Endometrium (tissue), 2 donors: ENCODE results near the gene COL5A3.

Source experiments
- FAIRE-seq: peaks from 2 replicates; lab custom pipeline; 2012; peaks lifted over from hg19 to GRCh38; lab: Jason Lieb, UNC
- donor health status: control.
- donor health status: control.

COL5A3 gene

DNA sequence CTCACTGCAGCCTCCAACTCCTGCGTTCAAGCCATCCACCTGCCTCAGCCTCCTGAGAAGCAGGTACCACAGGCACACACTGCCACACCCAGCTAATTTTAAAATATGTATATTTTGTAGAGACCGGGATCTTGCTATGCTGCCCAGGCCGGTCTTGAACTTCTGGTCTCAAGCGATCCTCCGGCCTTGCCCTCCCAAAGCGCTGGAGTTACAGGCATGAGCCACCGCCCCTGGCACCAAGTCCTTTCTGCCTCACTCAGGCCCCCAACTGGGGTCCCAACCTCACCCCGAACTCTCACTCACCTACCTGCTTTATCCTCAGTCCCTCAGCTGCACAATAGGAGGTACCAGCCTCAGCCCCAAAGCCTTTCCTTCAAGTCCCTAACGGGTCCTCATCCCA lies 635 bp upstream of the COL5A3 start:
- FAIRE-seq: no peak

- no peak for FAIRE-seq
These were observed 535 bp downstream of the COL5A3 start for GRCh38 chr19:10009714-10010224.

DNA sequence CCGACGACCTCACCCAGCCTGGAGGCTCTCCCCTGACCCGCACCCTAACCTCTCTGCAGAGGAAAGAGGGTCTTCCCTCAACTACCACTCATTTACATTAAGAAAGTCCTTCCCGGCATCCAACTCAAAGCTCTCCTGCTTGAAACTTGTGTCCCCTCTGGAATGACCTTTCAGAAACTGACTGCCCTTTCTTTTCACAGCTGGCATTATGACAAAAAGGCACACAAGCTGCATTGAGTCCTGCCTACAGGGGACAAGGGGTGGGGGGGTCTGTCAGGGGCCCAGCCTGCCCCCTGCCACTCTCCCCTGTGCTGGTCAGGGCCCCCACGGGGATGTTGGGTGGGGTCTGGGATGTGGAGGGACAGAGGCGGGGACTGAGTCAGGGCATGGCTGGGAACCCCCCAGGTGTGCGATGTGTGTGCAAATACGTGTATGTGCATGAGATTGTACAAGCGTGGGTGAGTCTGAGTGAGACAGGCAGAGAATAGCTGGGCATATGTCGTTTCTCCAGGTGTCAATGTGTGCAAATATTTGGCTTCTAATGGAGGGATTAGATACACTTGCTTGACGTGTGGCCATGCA lies 2.0 kb downstream of the COL5A3 start:
- FAIRE-seq: no peak

DNA sequence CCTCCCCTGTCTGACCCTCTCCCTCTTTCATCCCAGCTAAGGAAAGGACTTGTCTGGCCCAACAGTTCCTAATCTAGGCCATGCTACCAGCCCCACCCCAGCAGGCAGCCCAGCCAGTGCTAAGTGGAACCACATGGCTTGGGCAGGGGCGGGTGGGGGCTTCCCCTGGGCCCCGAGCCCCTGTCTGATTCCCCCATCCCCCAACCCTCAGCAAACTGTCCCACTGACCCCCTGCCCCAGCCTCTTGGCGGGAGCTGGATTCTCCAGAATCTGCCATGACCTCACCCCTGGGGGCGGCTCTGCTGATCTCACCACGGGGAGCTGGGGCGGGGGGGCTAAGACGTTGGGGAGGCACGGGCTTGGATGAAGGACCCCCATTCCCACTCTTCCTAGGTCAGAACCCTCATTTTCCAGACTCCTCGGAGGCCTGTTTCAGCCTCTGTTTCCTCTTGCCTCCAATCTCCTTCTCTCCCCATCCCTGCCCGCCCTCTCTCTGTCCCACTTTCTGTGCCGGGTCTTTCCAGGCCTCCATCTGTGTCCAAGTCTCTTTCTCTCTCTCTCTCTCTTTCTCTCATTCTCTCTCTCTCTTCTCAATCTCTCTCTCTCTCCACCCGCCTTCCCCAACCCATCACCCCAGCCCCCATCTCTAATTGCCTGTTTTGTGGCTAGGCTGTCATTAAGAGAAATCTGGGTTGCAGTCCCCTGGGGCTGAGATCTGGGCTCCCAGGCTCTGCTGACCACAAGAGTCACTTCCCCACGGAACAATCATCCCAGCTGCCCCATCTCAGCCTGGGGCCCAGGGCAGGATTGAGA lies 2.7 kb downstream of the COL5A3 start:
- no peak for FAIRE-seq

GRCh38 chr19:10006752-10007323 lies 3.5 kb downstream of the COL5A3 start:
- FAIRE-seq: no peak

- no peak for FAIRE-seq
These were observed 4.0 kb downstream of the COL5A3 start for GRCh38 chr19:10006335-10006708.

DNA sequence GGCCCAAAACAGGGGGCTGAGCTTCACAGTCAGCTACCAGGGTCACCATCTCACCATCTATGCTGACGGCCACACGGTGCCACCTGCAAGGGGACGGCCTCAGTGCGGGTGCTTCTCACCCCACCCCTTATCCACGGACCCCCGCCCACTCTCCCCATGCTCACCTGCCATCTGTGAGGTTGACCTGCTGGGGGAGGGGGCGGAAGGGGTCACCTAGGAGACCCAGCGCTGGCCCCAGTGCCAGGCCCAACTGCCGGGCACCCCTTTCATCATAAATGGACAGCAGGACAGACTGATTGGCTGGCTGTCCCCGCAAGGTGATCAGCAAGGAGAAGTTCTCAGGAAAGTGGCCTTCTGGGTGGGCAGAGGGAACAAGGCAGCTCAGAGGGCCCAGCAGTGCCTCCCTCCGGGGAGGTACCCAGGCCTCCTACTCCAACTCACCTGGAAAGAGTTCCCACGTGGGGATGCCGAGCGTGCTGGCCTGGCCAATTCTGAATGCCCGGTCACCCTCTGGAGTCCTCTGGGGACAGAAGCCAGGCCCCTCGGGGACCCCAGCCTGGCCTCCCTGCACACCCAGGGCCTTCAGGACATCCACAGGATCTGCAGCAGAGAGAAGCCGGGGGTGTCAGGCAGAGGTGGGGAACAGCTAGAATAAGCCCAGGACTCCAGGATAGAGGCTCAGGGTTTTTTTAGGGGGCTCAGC lies 4.5 kb downstream of the COL5A3 start:
- FAIRE-seq: no peak

GRCh38 chr19:10004617-10005016 lies 5.7 kb downstream of the COL5A3 start:
- FAIRE-seq: no peak

- FAIRE-seq: no peak
These were observed 7.0 kb downstream of the COL5A3 start for GRCh38 chr19:10003271-10003670.

DNA sequence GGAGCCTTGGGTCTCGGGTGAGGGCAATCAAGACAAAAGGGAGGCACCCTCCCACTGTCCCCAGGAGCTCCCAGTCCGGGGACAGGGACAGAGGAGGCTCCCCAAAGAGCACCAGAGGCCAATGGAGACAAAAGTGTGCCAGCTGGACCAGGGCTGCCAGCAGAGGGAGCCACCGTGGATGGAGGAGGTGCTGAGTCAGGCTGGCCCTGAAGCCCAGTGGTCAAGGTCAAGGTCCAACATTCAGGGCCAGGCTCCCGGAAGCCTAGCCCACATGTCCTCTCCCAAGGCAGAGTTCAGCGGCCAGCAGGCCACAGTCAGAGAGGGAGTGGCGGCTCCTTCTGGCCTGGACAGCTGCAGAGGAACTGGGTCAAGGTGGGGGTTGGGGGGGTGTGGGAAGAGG lies 8.4 kb downstream of the COL5A3 start:
- no peak for FAIRE-seq

- FAIRE-seq: no peak
These were observed 10.0 kb downstream of the COL5A3 start for GRCh38 chr19:10000171-10000826.

- FAIRE-seq: no peak
These were observed 13.8 kb downstream of the COL5A3 start for GRCh38 chr19:9996541-9996940.

GRCh38 chr19:9995999-9996398 lies 14.3 kb downstream of the COL5A3 start:
- FAIRE-seq: no peak

GRCh38 chr19:9995084-9995483 lies 15.2 kb downstream of the COL5A3 start:
- no peak for FAIRE-seq

GRCh38 chr19:9991425-9992191 lies 18.7 kb downstream of the COL5A3 start:
- FAIRE-seq: no peak

- FAIRE-seq: no peak
These were observed 20.8 kb downstream of the COL5A3 start for GRCh38 chr19:9989504-9989903.

DNA sequence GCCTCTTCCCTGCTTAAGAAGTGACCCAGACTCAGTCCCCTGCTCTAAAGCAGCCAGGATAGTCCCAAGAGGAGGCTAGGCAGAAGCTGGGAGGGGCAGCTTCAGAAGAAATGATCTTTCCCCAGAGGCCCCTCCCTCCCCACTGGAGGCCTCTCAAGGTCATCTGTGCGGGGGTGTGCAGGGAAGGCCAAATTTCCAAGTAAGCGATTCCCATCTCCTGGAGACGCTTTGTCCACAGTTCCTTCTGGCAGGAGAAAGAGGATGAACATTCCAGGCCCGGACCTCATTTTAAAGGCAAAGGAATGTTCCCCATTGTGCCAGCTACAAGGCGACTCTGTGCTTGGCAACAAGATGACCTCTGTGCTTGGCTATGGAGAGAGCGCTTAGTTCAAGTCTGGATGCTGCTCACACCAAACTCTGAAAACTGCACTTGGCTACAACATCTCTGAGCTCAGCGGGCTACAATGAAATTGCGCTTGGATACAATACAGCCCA lies 23.5 kb downstream of the COL5A3 start:
- FAIRE-seq: no peak

- no peak for FAIRE-seq
These were observed 28.7 kb downstream of the COL5A3 start for GRCh38 chr19:9981406-9982260.

DNA sequence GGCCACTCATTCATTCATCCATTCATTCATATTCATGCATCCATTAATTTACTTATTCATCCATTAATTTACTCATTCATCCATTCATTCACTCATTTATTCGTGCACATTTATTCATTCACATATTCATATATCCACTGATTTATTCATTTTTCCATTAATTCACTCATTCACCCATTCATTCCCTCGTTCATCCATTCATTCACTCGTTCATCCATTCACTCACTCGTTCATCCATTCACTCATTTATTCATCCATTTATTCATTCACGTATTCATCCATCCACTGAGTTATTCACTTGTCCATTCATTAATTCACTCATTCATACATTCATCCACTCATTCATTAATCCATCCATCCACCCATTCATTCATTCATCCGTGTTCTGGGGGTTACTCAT lies 38.2 kb downstream of the COL5A3 start:
- FAIRE-seq: no peak

DNA sequence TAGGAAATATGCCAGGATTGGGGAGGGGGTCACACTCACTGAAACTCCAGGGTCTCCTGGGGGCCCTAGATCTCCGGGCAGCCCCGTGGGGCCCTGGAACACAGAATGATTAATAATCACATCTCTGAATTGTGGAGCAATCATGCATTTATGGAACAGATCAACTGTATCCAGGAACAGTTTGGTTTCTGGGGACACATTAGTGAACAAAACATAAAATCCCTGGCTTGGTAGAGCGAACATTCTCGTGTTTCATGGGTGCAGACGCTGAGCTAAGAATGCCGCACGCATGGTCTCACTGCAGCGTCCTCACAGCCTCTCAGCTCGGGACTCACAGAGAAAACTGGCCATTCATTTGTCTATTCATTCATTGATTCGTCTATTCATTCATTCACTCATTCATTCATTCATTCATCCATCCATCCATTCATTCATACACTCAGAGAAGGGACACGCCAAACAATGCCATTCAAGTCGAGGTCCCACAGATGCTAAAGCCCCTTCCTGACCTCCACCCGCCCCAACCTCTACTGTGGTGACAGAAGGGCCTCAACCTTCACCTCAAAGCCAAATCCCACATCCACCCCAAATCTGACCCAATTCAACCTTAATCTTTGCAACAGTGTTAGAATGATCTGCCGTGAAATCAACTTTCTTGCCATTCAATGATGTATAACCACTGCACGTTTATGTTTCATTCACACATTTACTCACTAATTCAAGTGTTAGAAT lies 39.0 kb downstream of the COL5A3 start:
- no peak for FAIRE-seq
